DMS153 treated with DMSO at 0.1 percent for 48 hours (cell line): Measurements from ENCODE around the gene MDC1.
"Not testable (repeated sequence)": the region's sequence is repeated elsewhere in the genome, so short reads cannot be mapped to it uniquely, and the experiment has no call there.

Source experiments
- DNase-seq: peaks from one replicate; lab custom pipeline; 2025; ENCODE audit not compliant: unreplicated experiment; lab: John Stamatoyannopoulos, UW

MDC1 gene

GRCh38 chr6:30724906-30725667 is 8.0 kb upstream of the MDC1 start:
- DNase-seq, result no peak

- DNase-seq, result not testable (repeated sequence)
Measured at GRCh38 chr6:30723843-30724741, 7.0 kb upstream of the MDC1 start.

GRCh38 chr6:30723159-30723842 is 6.2 kb upstream of the MDC1 start:
- not testable (repeated sequence) for DNase-seq

- peak; percentile 58 for DNase-seq
Measured at GRCh38 chr6:30722280-30723112, 5.4 kb upstream of the MDC1 start.

- not testable (repeated sequence) for DNase-seq
Measured at GRCh38 chr6:30722025-30722279, 4.9 kb upstream of the MDC1 start.

GRCh38 chr6:30721198-30722024 is 4.3 kb upstream of the MDC1 start:
- peak; percentile 79 for DNase-seq

- peak; percentile 25 for DNase-seq
Measured at GRCh38 chr6:30720738-30721197, 3.7 kb upstream of the MDC1 start.

GRCh38 chr6:30719791-30720737 is 3.0 kb upstream of the MDC1 start, which contains the start of gene TUBB:
Gene TUBB (plus strand): TSS chr6:30720352. CDS start chr6:30720507, 155 bp downstream.
- peak; percentile 94 for DNase-seq

- DNase-seq, result no peak
Measured at GRCh38 chr6:30719356-30719755, 2.3 kb upstream of the MDC1 start.

- DNase-seq, result not testable (repeated sequence)
Measured at GRCh38 chr6:30717845-30718720, 1.0 kb upstream of the MDC1 start.

GRCh38 chr6:30716879-30717128 is 277 bp downstream of the MDC1 start:
- DNase-seq, result no peak

GRCh38 chr6:30714263-30714662 is 2.8 kb downstream of the MDC1 start:
- no peak for DNase-seq

GRCh38 chr6:30712441-30712945 is 4.6 kb downstream of the MDC1 start:
- no peak for DNase-seq

- no peak for DNase-seq
Measured at GRCh38 chr6:30711758-30712380, 5.2 kb downstream of the MDC1 start.

GRCh38 chr6:30709101-30709868 is 7.8 kb downstream of the MDC1 start:
- DNase-seq, result no peak

GRCh38 chr6:30707281-30707850 is 9.7 kb downstream of the MDC1 start:
- peak; percentile 62 for DNase-seq
